Measurements from ENCODE around the gene TSPAN10.

TSPAN10 gene

DNA sequence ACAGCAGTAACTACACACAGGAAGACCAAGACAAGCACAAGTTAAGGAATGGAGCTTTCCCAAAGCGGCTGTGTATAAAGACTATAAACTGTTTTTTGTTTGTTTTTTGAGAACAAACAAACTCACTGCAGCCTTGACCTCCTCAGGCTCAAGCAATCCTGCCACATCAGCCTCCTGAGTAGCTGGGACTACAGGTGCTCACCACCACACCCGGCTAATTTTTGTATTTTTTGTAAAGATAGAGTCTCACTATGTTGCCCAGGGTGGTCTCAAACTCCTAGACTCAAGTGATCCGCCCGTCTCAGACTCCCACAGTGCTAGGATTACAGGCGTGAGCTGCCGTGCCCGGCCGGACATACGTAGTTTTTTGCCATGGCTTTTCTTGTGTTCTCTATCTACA lies 23.4 kb downstream of the TSPAN10 start:
- in situ Hi-C loops (cut with MboI; ENCODE audit: low pct_unique_long_range_greater_than_20kb, low sequenced_read_pairs, unreplicated experiment) = no loop called here
- TF ChIP-seq, protein P1, sequence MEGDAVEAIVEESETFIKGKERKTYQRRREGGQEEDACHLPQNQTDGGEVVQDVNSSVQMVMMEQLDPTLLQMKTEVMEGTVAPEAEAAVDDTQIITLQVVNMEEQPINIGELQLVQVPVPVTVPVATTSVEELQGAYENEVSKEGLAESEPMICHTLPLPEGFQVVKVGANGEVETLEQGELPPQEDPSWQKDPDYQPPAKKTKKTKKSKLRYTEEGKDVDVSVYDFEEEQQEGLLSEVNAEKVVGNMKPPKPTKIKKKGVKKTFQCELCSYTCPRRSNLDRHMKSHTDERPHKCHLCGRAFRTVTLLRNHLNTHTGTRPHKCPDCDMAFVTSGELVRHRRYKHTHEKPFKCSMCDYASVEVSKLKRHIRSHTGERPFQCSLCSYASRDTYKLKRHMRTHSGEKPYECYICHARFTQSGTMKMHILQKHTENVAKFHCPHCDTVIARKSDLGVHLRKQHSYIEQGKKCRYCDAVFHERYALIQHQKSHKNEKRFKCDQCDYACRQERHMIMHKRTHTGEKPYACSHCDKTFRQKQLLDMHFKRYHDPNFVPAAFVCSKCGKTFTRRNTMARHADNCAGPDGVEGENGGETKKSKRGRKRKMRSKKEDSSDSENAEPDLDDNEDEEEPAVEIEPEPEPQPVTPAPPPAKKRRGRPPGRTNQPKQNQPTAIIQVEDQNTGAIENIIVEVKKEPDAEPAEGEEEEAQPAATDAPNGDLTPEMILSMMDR (IDR thresholded peaks at IDR 0.05; ENCODE audit: extremely low read depth, insufficient read depth, missing control alignments) = no peak
- DNase-seq (ENCODE audit: low spot score) = no peak

DNA sequence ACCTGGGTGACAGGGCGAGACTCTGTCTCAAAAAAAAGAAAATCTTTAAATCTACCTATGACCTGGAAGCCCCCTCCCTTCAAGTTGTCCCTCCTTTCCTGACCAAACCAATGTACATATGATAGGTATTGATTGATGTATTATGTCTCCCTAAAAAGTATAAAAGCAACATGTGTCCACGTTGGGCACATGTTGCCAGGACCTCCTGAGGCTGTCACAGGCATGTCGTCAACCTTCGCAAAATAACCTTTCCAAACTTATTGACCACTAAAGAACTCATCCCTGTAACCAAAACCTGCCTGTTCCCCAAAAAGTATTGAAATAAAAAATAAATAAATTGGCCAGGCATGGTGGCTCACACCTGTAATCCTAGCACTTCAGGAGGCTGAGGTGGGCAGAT lies 25.0 kb downstream of the TSPAN10 start:
- DNase-seq (ENCODE audit: low spot score) = no peak
- TF ChIP-seq, protein P1 (IDR thresholded peaks at IDR 0.05; ENCODE audit: extremely low read depth, insufficient read depth, missing control alignments) = no peak
- in situ Hi-C loops (cut with MboI; ENCODE audit: low pct_unique_long_range_greater_than_20kb, low sequenced_read_pairs, unreplicated experiment) = no loop called here

DNA sequence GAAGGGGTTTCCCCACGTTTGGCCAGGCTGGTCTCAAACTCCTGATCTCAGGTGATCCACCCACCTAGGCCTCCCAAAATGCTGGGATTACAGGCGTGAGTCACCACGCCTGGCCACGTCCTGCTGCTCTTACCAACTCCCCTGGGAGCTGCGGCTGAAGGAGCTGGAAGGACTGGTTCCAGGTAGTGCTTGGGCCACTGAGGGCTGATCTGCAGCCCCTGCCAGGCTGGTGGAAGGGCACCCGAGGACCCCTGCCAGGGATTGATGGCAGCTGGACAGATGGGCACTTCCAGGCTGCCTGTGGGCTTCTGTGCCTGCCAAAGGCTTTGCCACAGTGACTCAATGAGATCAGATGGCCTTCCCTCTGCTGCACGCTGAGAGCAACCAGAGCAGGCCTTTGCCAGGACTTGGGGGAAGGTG lies 27.1 kb downstream of the TSPAN10 start:
- in situ Hi-C loops (cut with MboI; ENCODE audit: low pct_unique_long_range_greater_than_20kb, low sequenced_read_pairs, unreplicated experiment) = no loop called here
- TF ChIP-seq, protein P1 (IDR thresholded peaks at IDR 0.05; ENCODE audit: extremely low read depth, insufficient read depth, missing control alignments) = no peak
- no peak for DNase-seq (ENCODE audit: low spot score)

DNA sequence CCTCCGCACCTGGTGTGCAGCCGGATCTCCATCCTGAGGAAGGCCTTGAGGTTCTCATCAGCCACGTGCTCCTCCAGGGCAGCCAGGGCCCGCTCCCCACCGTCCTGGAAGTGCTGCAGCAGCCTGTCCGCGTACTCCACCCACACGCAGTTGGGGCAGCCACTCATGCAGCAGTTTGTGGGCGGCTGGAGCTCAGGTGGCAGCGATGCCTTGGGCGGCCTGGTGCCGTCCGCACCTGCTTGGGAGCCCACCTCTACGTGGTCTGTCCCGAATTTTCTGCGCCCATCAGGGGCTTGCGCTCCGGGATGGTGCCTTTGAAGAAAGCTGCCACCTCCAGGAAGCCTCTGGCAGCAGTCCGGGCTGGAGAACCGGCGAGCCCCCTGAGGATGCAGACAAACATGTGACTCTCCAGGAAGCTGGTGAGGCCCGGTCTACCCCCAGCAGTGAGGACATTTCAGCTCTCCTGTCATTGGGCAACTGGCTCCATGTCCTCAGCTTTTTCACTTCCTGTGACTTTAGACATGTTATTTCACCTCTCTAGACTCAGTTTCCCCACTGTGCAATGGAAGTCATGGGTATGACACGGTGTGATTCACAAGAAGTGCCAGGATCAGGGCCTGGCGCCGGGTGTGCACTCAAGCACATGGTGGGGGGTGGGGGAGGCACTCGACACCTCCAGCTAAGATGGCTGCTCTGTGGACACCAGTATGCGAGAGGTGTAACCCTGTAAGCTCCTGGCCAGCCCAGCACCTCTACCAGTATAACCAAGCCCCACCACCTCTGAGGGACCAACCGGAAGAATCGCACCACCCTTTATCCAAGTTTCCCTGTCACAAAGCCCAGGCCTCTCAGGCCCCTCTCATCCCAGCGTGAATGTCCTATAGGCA lies 28.5 kb downstream of the TSPAN10 start:
- TF ChIP-seq, protein P1 (IDR thresholded peaks at IDR 0.05; ENCODE audit: extremely low read depth, insufficient read depth, missing control alignments) = no peak
- DNase-seq (ENCODE audit: low spot score) = no peak
- in situ Hi-C loops (cut with MboI; ENCODE audit: low pct_unique_long_range_greater_than_20kb, low sequenced_read_pairs, unreplicated experiment) = no loop called here

DNA sequence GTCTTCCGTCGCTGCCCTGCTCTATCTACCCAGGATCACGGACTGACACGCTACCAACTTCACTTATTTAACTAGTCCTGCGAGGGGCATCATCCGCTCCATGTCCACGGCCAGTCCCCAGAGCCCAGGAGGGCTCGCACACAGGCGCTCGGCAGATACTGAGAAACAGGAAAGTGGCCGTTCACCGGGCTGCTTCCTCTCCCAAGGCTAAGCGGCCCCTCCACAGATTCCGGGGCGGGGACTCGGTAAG lies 29.0 kb downstream of the TSPAN10 start:
- in situ Hi-C loops (cut with MboI; ENCODE audit: low pct_unique_long_range_greater_than_20kb, low sequenced_read_pairs, unreplicated experiment) = no loop called here
- DNase-seq (ENCODE audit: low spot score) = no peak
- TF ChIP-seq, protein P1 (IDR thresholded peaks at IDR 0.05; ENCODE audit: extremely low read depth, insufficient read depth, missing control alignments) = no peak

DNA sequence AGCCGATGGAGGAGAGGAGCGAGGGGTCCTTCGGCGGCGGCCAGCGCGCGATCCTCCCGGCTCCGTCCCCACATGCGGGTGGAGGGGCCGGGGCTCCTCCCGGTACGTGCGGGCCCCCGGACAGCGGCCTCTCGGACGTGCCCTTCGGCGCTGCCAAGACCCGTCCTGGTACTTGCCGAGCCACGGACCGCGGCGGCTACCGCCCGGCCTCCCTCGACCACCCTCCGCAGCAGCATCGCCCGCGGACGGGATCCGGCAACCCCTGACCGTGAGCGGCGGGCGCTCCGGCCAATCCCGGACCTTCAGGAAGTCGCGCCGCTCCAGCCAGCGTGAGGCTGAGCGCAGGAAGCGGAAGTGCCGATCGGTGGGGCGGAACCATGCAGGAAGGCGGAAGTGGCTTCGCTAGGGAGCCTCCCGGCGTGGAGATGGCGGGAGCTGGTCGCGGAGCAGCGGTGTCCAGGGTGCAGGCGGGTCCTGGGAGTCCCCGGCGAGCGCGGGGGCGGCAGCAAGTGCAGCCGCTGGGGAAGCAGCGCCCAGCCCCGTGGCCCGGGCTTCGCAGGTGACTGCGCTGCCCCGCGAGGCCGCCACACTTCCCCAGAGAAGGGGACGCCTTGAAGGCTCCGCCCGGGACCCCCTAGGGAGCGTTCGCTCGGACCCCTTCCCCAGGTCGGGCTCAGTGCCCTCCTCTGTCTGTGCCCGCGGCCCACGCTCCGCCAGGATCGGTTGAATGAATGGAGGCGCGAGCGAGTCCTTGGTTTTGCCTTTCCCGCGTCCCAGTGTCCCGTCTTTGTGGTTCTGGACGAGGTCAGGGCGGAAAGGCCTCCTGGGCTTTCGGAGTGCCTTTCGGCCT lies 29.6 kb downstream of the TSPAN10 start, which contains the start of the genes CCDC137 and OXLD1:
Gene CCDC137, plus strand, starts transcription at position 396 of the 850 bp plus-strand sequence. Its CDS starts 30 bp downstream, at position 426.
Gene OXLD1, minus strand, starts transcription at position 264 of the 850 bp plus-strand sequence. Its CDS starts 28 bp downstream, at position 236.
- TF ChIP-seq, protein P1 (IDR thresholded peaks at IDR 0.05; ENCODE audit: extremely low read depth, insufficient read depth, missing control alignments) = no peak
- peak; percentile 99 for DNase-seq (ENCODE audit: low spot score)
- in situ Hi-C loops (cut with MboI; ENCODE audit: low pct_unique_long_range_greater_than_20kb, low sequenced_read_pairs, unreplicated experiment) = no loop called here

Data from GM13977 (cell line).